HepG2 (cell line): Measurements from ENCODE around the gene RPL3.

Experiments
- GABPA ChIP-seq, 2 experiments: IDR thresholded peaks; 2 replicates each; pipeline ENCODE4 v1.6.1; 2011 to 2016; ENCODE audit warnings: low read depth in 2 of 2, low read length in 1 of 2, missing biosample characterization in 1 of 2, missing genetic modification characterization in 1 of 2
- NCOA2 ChIP-seq: sonication (generic); formaldehyde crosslinking; IDR thresholded peaks from 2 replicates; pipeline ENCODE4 v1.8.0; 2022; ENCODE audit warnings: inconsistent platforms
- PCBP2 ChIP-seq: fragments of 200-400 bp; formaldehyde crosslinking; optimal IDR thresholded peaks from 2 replicates; pipeline ENCODE3; 2018; ENCODE audit warnings: low read length, low read depth; ENCODE audit not compliant: poor library complexity, severe bottlenecking
- POLR2A ChIP-seq, 2 experiments: IDR thresholded peaks; 2 replicates each; pipeline ENCODE4 v1.6.1; 2011; ENCODE audit warnings: low read depth in 2 of 2, low read length in 2 of 2, mild to moderate bottlenecking in 1 of 2, moderate library complexity in 1 of 2; ENCODE audit not compliant: insufficient read depth in 1 of 2
- SMARCC2 ChIP-seq: fragments of 450-650 bp; IDR thresholded peaks from 2 replicates; pipeline ENCODE4 v1.6.1; 2017; ENCODE audit warnings: antibody characterized with exemption, mild to moderate bottlenecking
- ZNF274 ChIP-seq: sonication (generic); formaldehyde crosslinking; IDR thresholded peaks from 2 replicates; pipeline ENCODE4 v1.5.1; 2020; ENCODE audit warnings: mild to moderate bottlenecking, missing genetic modification reagents
- ZNF724P ChIP-seq: sonication (generic); formaldehyde crosslinking; IDR thresholded peaks from 2 replicates; pipeline ENCODE4 v1.8.0; 2022; ENCODE audit warnings: missing genetic modification reagents, borderline replicate concordance
- ZNF768 ChIP-seq: sonication (generic); formaldehyde crosslinking; IDR thresholded peaks from 2 replicates; pipeline ENCODE4 v1.4.0; 2020; ENCODE audit warnings: missing genetic modification reagents
- ZNF883 ChIP-seq: sonication (generic); formaldehyde crosslinking; IDR thresholded peaks from 2 replicates; pipeline ENCODE4 v1.5.1; 2020; ENCODE audit warnings: mild to moderate bottlenecking, missing genetic modification reagents; ENCODE audit errors: not compliant biosample characterization
- TF ChIP-seq, protein P1 (sequence below): sonication (generic); formaldehyde crosslinking; IDR thresholded peaks from 2 replicates; pipeline ENCODE4 v1.4.0; 2020; ENCODE audit warnings: missing genetic modification reagents

DNA sequence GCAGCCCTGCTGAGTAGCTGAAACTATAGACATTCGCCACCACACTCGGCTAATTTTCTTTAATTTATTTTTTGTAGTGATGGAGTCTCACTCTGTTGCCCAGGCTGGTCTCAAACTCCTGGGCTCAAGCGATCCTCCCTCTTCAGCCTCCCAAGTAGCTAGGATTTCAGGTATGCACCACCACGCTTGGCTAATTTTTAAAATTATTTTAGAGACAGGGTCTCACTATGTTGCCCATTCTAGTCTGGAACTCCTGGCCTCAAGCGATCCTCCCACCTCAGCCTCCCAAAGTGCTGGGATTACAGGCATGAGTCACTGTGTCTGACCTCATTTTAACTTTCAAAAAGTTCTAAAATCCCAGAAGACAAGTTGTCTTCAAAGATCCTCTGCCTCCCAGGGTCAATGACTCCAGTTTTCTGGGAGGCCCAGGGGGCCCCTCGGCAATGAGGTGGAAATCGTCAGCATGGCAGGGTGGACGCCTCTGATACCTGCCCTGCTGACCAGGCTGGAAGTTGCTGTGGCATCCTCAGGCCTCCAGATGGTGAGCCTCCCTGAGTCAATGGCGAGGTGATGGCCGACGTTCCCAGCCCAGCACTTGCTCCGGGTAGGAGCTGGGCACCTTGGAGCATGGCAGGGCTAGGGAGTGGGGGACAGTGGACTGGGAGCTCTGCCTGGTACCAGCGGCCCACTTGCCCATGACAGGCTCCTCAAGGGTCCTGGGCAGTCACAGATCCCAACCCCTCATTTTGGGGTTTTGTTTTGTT is 31.1 kb downstream of the RPL3 start:
- no peak for TF ChIP-seq ZNF768 (CRISPR knock-in tag)
- TF ChIP-seq, protein P1, sequence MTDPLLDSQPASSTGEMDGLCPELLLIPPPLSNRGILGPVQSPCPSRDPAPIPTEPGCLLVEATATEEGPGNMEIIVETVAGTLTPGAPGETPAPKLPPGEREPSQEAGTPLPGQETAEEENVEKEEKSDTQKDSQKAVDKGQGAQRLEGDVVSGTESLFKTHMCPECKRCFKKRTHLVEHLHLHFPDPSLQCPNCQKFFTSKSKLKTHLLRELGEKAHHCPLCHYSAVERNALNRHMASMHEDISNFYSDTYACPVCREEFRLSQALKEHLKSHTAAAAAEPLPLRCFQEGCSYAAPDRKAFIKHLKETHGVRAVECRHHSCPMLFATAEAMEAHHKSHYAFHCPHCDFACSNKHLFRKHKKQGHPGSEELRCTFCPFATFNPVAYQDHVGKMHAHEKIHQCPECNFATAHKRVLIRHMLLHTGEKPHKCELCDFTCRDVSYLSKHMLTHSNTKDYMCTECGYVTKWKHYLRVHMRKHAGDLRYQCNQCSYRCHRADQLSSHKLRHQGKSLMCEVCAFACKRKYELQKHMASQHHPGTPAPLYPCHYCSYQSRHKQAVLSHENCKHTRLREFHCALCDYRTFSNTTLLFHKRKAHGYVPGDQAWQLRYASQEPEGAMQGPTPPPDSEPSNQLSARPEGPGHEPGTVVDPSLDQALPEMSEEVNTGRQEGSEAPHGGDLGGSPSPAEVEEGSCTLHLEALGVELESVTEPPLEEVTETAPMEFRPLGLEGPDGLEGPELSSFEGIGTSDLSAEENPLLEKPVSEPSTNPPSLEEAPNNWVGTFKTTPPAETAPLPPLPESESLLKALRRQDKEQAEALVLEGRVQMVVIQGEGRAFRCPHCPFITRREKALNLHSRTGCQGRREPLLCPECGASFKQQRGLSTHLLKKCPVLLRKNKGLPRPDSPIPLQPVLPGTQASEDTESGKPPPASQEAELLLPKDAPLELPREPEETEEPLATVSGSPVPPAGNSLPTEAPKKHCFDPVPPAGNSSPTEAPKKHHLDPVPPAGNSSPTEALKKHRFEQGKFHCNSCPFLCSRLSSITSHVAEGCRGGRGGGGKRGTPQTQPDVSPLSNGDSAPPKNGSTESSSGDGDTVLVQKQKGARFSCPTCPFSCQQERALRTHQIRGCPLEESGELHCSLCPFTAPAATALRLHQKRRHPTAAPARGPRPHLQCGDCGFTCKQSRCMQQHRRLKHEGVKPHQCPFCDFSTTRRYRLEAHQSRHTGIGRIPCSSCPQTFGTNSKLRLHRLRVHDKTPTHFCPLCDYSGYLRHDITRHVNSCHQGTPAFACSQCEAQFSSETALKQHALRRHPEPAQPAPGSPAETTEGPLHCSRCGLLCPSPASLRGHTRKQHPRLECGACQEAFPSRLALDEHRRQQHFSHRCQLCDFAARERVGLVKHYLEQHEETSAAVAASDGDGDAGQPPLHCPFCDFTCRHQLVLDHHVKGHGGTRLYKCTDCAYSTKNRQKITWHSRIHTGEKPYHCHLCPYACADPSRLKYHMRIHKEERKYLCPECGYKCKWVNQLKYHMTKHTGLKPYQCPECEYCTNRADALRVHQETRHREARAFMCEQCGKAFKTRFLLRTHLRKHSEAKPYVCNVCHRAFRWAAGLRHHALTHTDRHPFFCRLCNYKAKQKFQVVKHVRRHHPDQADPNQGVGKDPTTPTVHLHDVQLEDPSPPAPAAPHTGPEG: no peak
- TF ChIP-seq NCOA2 (CRISPR knock-in tag): no peak
- TF ChIP-seq GABPA (IDR thresholded peaks at IDR 0.05; ENCODE audit: low read depth, low read length): no peak
- TF ChIP-seq GABPA (CRISPR knock-in tag; IDR thresholded peaks at IDR 0.05; ENCODE audit: low read depth): no peak
- no peak for TF ChIP-seq PCBP2
- no peak for TF ChIP-seq POLR2A (IDR thresholded peaks at IDR 0.05; ENCODE audit: insufficient read depth in 1 of 2, low read depth in 2 of 2, low read length in 2 of 2)
- no peak for TF ChIP-seq ZNF274
- no peak for TF ChIP-seq ZNF883 (CRISPR knock-in tag)
- no peak for TF ChIP-seq SMARCC2
- TF ChIP-seq ZNF724P (CRISPR knock-in tag): no peak
